ENCODE results near the gene DENND5A. TPM values are rescaled to one million over a fixed set of nuclear protein-coding genes. Genes with fewer than 3 reads are reported as not detected.

DENND5A gene
- total and polyA plus RNA-seq, 9 of the 15 experiments (the other 6 are each of a cell fraction or from before 2014, with no cell fraction given) = 11.7 to 130 (median 46.3) TPM

GRCh38 chr11:9314291-9315077 is 49.3 kb upstream of the DENND5A start, which contains the start of gene TMEM41B (continued):
- TF ChIP-seq E2F6 (IDR thresholded peaks at IDR 0.05; ENCODE audit: borderline replicate concordance in 1 of 2, extremely low read depth in 1 of 2, insufficient read depth in 1 of 2, insufficient read length in 1 of 2, low read depth in 1 of 2, low read length in 1 of 2, poor library complexity in 1 of 2, severe bottlenecking in 1 of 2) = peak in 1 of 2 experiments; percentile 53
- no peak for TF ChIP-seq ZNF174 (CRISPR knock-in tag; IDR thresholded peaks at IDR 0.05)
- TF ChIP-seq RERE (CRISPR knock-in tag; IDR thresholded peaks at IDR 0.05; ENCODE audit: borderline replicate concordance) = no peak
- no peak for TF ChIP-seq GTF3C2 (IDR thresholded peaks at IDR 0.05; ENCODE audit: borderline replicate concordance, extremely low read depth, insufficient read length)
- peak; percentile 79 for TF ChIP-seq PHF8 (IDR thresholded peaks at IDR 0.05; ENCODE audit: borderline replicate concordance, low read length)
- peak; percentile 44; the same call in 1 of the 2 replicates for TF ChIP-seq TCF7L2 (IDR thresholded peaks at IDR 0.05; ENCODE audit: low read depth, low read length)
- peak; percentile 60 for TF ChIP-seq MTA3 (IDR thresholded peaks at IDR 0.05; ENCODE audit: borderline replicate concordance)
- no peak for TF ChIP-seq ZNF143 (CRISPR knock-in tag; IDR thresholded peaks at IDR 0.05)
- peak; percentile 61 for TF ChIP-seq JUND (IDR thresholded peaks at IDR 0.05; ENCODE audit: borderline replicate concordance, low read depth, low read length)
- TF ChIP-seq JUND (tag; IDR thresholded peaks at IDR 0.05; ENCODE audit: borderline replicate concordance, low read depth, low read length) = peak; percentile 70; the same call in 1 of the 3 replicates
- TF ChIP-seq CHD1 (IDR thresholded peaks at IDR 0.05; ENCODE audit: low read length) = peak; percentile 80
- TF ChIP-seq NEUROD1 (IDR thresholded peaks at IDR 0.05; ENCODE audit: borderline replicate concordance, low read depth, low read length, partially characterized antibody) = peak; percentile 50
- peak in 1 of 2 experiments; percentile 78; a peak in 2 of 4 replicates for TF ChIP-seq SIN3A (IDR thresholded peaks at IDR 0.05; ENCODE audit: borderline replicate concordance in 2 of 2, control insufficient read depth in 1 of 2, low read depth in 2 of 2, low read length in 2 of 2)
- TF ChIP-seq SETDB1 (IDR thresholded peaks at IDR 0.05; ENCODE audit: low read length) = no peak
- peak; percentile 55 for TF ChIP-seq TEAD4 (IDR thresholded peaks at IDR 0.05; ENCODE audit: low read length)
- no peak for TF ChIP-seq TEAD4 (CRISPR knock-in tag; IDR thresholded peaks at IDR 0.05; ENCODE audit: borderline replicate concordance)
